Neural cell (in vitro differentiated cells): ENCODE data around the gene FKBP10. TPM values are rescaled to one million over a fixed set of nuclear protein-coding genes. Genes with fewer than 3 reads are reported as not detected.

ENCODE experiments used
- H2AFZ ChIP-seq: fragments of 200-600, 300-800 bp; sonication (generic), shearing (Covaris generic); 2 replicates; pipeline ENCODE4 v1.6.0; 2014; ENCODE audit warnings: low read depth, mild to moderate bottlenecking, antibody characterized with exemption, low read length, moderate library complexity
- H3F3A ChIP-seq: fragments of 200-600 bp; shearing (Covaris generic); 2 replicates; pipeline ENCODE4 v1.6.1; 2016; ENCODE audit warnings: mild to moderate bottlenecking, moderate library complexity, mixed read lengths, antibody characterized with exemption, low read length; ENCODE audit not compliant: insufficient read depth, poor library complexity, severe bottlenecking
- H3K27ac ChIP-seq: fragments of 200-600, 300-800 bp; sonication (generic), shearing (Covaris generic); 2 replicates; pipeline ENCODE4 v1.5.1; 2014; ENCODE audit warnings: mild to moderate bottlenecking, low read length, moderate library complexity
- H3K27me3 ChIP-seq: fragments of 300-800, 200-600 bp; sonication (generic), shearing (Covaris generic); 2 replicates; pipeline ENCODE4 v1.6.0; 2014; ENCODE audit warnings: mild to moderate bottlenecking, low read depth, low read length, moderate library complexity; ENCODE audit not compliant: insufficient read depth
- H3K36me3 ChIP-seq: fragments of 300-800, 200-600 bp; sonication (generic), shearing (Covaris generic); 2 replicates; pipeline ENCODE4 v1.5.1; 2014; ENCODE audit warnings: mild to moderate bottlenecking, antibody characterized with exemption, low read length, moderate library complexity; ENCODE audit not compliant: insufficient read depth
- H3K4me2 ChIP-seq: fragments of 300-800, 200-600 bp; sonication (generic), shearing (Covaris generic); 2 replicates; pipeline ENCODE4 v1.6.0; 2014; ENCODE audit warnings: mild to moderate bottlenecking, low read length
- H3K4me3 ChIP-seq: fragments of 300-800, 200-600 bp; sonication (generic), shearing (Covaris generic); 2 replicates; pipeline ENCODE4 v1.5.1; 2014; ENCODE audit warnings: mild to moderate bottlenecking, low read length, moderate library complexity
- H3K79me2 ChIP-seq: fragments of 200-600 bp; shearing (Covaris generic); replicated peaks from 2 replicates; pipeline ENCODE4 v1.6.0; 2014; ENCODE audit warnings: mild to moderate bottlenecking, low read length, moderate library complexity; ENCODE audit not compliant: insufficient read depth
- H3K9ac ChIP-seq: fragments of 300-800, 200-600 bp; sonication (generic), shearing (Covaris generic); 2 replicates; pipeline ENCODE4 v1.6.1; 2016; ENCODE audit warnings: mild to moderate bottlenecking, low read length, mixed read lengths
- H3K9me2 ChIP-seq: fragments of 200-600 bp; shearing (Covaris generic); 2 replicates; pipeline ENCODE4 v1.6.1; 2016; ENCODE audit warnings: mild to moderate bottlenecking, low read length, mixed read lengths; ENCODE audit not compliant: insufficient read depth
- H3K9me3 ChIP-seq: fragments of 200-600, 300-800 bp; sonication (generic), shearing (Covaris generic); 2 replicates; pipeline ENCODE4 v1.6.1; 2016; ENCODE audit warnings: mild to moderate bottlenecking, mixed run types, low read length, moderate library complexity, mixed read lengths
- H4K20me1 ChIP-seq: fragments of 200-600 bp; shearing (Covaris generic); 2 replicates; pipeline ENCODE4 v1.6.1; 2016; ENCODE audit warnings: mild to moderate bottlenecking, mixed run types; ENCODE audit not compliant: insufficient read depth
- EP300 ChIP-seq: fragments of 450-650 bp; conservative IDR thresholded peaks from 2 replicates; pipeline ENCODE4 v1.6.1; 2014; ENCODE audit warnings: antibody characterized with exemption, mild to moderate bottlenecking, moderate library complexity; ENCODE audit not compliant: poor library complexity, severe bottlenecking
- EZH2 ChIP-seq: fragments of 200-600, 300-800 bp; shearing (Covaris generic), sonication (generic); IDR thresholded peaks from 2 replicates; pipeline ENCODE4 v1.6.1; 2014; ENCODE audit warnings: antibody characterized with exemption, low read length, borderline replicate concordance, mild to moderate bottlenecking; ENCODE audit not compliant: insufficient read depth, poor library complexity, severe bottlenecking
- MXI1 ChIP-seq: fragments of 450-650 bp; conservative IDR thresholded peaks from 2 replicates; pipeline ENCODE4 v1.6.1; 2014; ENCODE audit warnings: antibody characterized with exemption, mild to moderate bottlenecking; ENCODE audit not compliant: poor library complexity, severe bottlenecking
- POLR2AphosphoS5 ChIP-seq: IDR thresholded peaks from 2 replicates; pipeline ENCODE4 v1.6.1; 2012
- RAD21 ChIP-seq: fragments of 450-650 bp; conservative IDR thresholded peaks from 2 replicates; pipeline ENCODE4 v1.6.1; 2014; ENCODE audit warnings: antibody characterized with exemption, mild to moderate bottlenecking, moderate library complexity
- SMC3 ChIP-seq: fragments of 450-650 bp; conservative IDR thresholded peaks from 2 replicates; pipeline ENCODE4 v1.6.1; 2014; ENCODE audit warnings: antibody characterized with exemption, mild to moderate bottlenecking, moderate library complexity; ENCODE audit not compliant: poor library complexity
- TAF1 ChIP-seq: IDR thresholded peaks from 2 replicates; pipeline ENCODE4 v1.6.1; 2012; ENCODE audit warnings: low read depth
- polyA plus RNA-seq: library from polyadenylated mRNA; depleted of rRNA; stranded (reverse); fragments of >200 nt; gene quantifications from 2 replicates; pipeline ENCODE4 v1.2.3, GENCODE V29; 2014
- TF ChIP-seq, protein P1 (sequence below): fragments of 450-650 bp; IDR thresholded peaks from 2 replicates; pipeline ENCODE4 v1.5.1; 2014; ENCODE audit warnings: antibody characterized with exemption, mild to moderate bottlenecking, moderate library complexity; ENCODE audit not compliant: poor library complexity, severe bottlenecking
- TF ChIP-seq, protein P2 (sequence below): IDR thresholded peaks from 2 replicates; pipeline ENCODE4 v1.6.1; 2012; ENCODE audit warnings: borderline replicate concordance

FKBP10 gene
- polyA plus RNA-seq, 1 donor from 2014 or later = 3.5 TPM

DNA sequence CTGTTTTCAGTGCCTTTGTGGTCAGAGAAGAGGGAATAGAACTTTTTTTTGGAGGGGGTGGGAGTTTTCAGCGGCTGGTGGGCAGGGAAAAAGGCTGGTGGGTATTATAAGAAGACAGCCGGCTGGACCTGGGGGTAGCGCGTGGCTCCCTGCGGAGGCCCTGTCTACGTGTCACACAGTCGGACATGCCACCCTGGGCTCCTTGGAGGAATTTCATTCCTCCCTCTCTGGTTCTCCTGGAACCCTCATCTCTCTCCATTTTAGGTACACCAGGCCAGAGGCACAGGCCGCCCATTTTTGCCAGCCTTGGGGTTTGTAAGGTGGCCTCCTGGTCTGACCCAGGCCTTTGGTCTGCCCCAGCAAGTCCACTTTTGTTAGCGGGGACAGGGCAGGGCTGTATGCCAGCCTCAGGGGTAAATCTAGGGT is 908 bp downstream of the FKBP10 start:
- H3K9me2 ChIP-seq = no peaks in the 10 kb centered on the region
- H3K79me2 ChIP-seq = peaks cover 3% of the 10 kb centered on the region
- no peaks in the 10 kb centered on the region for H3K9me3 ChIP-seq
- no peak overlapping the region for H2AFZ ChIP-seq
- H4K20me1 ChIP-seq = no peaks in the 10 kb centered on the region
- H3K27me3 ChIP-seq = no peaks in the 10 kb centered on the region
- TF ChIP-seq SMC3 (no peak), RAD21 (no peak), MXI1 (no peak), POLR2AphosphoS5 (no peak), TAF1 (no peak), EZH2 (no peak), EP300 (no peak)
- TF ChIP-seq, protein P1, sequence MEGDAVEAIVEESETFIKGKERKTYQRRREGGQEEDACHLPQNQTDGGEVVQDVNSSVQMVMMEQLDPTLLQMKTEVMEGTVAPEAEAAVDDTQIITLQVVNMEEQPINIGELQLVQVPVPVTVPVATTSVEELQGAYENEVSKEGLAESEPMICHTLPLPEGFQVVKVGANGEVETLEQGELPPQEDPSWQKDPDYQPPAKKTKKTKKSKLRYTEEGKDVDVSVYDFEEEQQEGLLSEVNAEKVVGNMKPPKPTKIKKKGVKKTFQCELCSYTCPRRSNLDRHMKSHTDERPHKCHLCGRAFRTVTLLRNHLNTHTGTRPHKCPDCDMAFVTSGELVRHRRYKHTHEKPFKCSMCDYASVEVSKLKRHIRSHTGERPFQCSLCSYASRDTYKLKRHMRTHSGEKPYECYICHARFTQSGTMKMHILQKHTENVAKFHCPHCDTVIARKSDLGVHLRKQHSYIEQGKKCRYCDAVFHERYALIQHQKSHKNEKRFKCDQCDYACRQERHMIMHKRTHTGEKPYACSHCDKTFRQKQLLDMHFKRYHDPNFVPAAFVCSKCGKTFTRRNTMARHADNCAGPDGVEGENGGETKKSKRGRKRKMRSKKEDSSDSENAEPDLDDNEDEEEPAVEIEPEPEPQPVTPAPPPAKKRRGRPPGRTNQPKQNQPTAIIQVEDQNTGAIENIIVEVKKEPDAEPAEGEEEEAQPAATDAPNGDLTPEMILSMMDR = no peak
- TF ChIP-seq, protein P2, sequence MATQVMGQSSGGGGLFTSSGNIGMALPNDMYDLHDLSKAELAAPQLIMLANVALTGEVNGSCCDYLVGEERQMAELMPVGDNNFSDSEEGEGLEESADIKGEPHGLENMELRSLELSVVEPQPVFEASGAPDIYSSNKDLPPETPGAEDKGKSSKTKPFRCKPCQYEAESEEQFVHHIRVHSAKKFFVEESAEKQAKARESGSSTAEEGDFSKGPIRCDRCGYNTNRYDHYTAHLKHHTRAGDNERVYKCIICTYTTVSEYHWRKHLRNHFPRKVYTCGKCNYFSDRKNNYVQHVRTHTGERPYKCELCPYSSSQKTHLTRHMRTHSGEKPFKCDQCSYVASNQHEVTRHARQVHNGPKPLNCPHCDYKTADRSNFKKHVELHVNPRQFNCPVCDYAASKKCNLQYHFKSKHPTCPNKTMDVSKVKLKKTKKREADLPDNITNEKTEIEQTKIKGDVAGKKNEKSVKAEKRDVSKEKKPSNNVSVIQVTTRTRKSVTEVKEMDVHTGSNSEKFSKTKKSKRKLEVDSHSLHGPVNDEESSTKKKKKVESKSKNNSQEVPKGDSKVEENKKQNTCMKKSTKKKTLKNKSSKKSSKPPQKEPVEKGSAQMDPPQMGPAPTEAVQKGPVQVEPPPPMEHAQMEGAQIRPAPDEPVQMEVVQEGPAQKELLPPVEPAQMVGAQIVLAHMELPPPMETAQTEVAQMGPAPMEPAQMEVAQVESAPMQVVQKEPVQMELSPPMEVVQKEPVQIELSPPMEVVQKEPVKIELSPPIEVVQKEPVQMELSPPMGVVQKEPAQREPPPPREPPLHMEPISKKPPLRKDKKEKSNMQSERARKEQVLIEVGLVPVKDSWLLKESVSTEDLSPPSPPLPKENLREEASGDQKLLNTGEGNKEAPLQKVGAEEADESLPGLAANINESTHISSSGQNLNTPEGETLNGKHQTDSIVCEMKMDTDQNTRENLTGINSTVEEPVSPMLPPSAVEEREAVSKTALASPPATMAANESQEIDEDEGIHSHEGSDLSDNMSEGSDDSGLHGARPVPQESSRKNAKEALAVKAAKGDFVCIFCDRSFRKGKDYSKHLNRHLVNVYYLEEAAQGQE = no peak
- H3K36me3 ChIP-seq = no peaks in the 10 kb centered on the region
- H3K4me2 ChIP-seq = no peak overlapping the region
- H3F3A ChIP-seq = no peaks in the 10 kb centered on the region
- H3K9ac ChIP-seq = no peak overlapping the region
- H3K27ac ChIP-seq = no peak overlapping the region
- H3K4me3 ChIP-seq = no peak overlapping the region

DNA sequence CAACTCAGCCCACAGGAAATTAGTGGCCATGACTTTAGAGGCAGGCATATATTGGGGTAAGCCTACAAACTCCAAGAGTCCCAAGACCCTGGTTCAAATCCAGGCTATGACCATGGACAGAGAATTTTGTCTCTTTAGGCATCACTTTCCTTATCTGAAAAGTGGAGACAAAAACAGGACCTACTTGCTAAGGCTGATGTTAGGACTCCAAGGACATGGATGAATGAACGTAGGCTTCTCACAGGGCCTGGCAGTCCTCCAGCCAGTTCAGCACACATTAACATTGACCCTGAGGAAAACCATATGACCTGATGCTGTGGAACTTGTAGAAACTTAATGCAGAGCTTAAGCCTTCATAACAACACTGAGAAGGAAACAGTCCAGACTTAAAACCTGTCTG is 1.4 kb downstream of the FKBP10 start:
- Histone ChIP-seq H3K9me3 (no peaks in the 10 kb centered on the region), H2AFZ (no peak overlapping the region)

More for the DNA sequence above, 1.4 kb downstream of the FKBP10 start:
- no peak overlapping the region for H3K9ac ChIP-seq
- no peak overlapping the region for H3K4me3 ChIP-seq
- no peaks in the 10 kb centered on the region for H4K20me1 ChIP-seq
- no peak for TF ChIP-seq RAD21
- TF ChIP-seq TAF1 = no peak
- no peak for TF ChIP-seq EP300
- TF ChIP-seq MXI1 = no peak
- TF ChIP-seq, protein P2 = no peak
- TF ChIP-seq SMC3 = no peak
- TF ChIP-seq EZH2 = no peak
- TF ChIP-seq POLR2AphosphoS5 = no peak
- TF ChIP-seq, protein P1 = no peak
- H3K9me2 ChIP-seq = no peaks in the 10 kb centered on the region
- no peaks in the 10 kb centered on the region for H3F3A ChIP-seq
- H3K79me2 ChIP-seq = peaks cover 3% of the 10 kb centered on the region
- H3K27me3 ChIP-seq = no peaks in the 10 kb centered on the region
- no peak overlapping the region for H3K4me2 ChIP-seq
- H3K27ac ChIP-seq = no peak overlapping the region
- H3K36me3 ChIP-seq = no peaks in the 10 kb centered on the region
